Omental fat pad (tissue), 4 donors: ENCODE measurements around the gene GATAD2B. TPM values are rescaled to one million over a fixed set of nuclear protein-coding genes. Genes with fewer than 3 reads are reported as not detected.

ENCODE experiments used
- ATAC-seq: fragments of 150-250 bp; one replicate; pipeline ENCODE4 v1.9.1; 2016; ENCODE audit warnings: mild to moderate bottlenecking, moderate library complexity; ENCODE audit not compliant: low FRiP score
- DNase-seq: peaks from one replicate; pipeline ENCODE4 v3.0.0-alpha.2; 2019; ENCODE audit warnings: low spot score
- total RNA-seq, 4 donors: library from RNA; depleted of rRNA; stranded (reverse); fragments of >200 nt; gene quantifications; one replicate each; pipeline ENCODE4 v1.1.0, GENCODE V29; 2016
- TF ChIP-seq, protein P1 (sequence below), 3 donors: fragments of 450-650 bp; IDR thresholded peaks; one replicate each; pipeline ENCODE4 v1.5.1; 2016 to 2017; ENCODE audit warnings: antibody characterized with exemption in 3 of 3, mild to moderate bottlenecking in 3 of 3, moderate library complexity in 2 of 3

The GATAD2B gene
- total RNA-seq, 4 donors from 2014 or later: 14.3 to 26.2 (median 17.8) TPM

DNA sequence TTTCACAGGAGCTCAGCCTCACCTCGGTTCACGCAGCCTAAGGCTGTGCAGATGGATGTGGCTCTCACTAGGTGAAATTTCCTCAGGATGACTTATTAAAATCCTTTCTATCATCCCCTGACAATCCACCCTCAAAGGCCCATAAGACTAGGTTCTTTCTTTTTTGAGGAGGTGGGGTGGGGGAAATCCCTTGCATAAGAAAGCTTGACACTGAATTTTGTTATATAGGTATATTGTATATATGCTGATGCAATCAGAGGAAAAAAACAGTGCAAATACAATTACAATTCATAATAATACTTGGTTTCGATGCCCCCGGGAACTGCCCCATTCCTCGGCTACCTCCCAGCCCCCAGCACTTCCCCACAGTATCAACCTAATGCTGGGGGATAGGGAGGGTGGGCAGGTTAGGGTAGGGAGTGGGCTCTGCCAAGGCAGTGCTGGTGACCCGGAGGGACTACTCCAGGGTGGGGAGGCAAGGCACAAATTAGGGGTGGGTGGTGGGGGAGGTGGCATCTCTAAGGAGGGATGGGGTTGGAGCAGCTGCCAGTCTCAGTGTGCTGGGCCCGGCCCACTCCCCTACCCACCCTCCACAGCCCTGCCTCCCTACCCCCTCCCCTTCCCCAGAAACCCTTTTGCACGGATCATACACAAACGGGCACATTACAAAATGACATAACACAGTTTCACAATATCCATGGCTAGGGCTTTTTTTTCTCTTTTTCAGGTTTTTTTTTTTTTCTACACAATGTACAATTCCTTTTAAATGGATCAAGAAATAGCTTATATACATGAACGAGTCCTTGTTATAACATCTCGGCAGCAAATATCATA, 116.7 kb downstream of the GATAD2B start:
- TF ChIP-seq, protein P1, sequence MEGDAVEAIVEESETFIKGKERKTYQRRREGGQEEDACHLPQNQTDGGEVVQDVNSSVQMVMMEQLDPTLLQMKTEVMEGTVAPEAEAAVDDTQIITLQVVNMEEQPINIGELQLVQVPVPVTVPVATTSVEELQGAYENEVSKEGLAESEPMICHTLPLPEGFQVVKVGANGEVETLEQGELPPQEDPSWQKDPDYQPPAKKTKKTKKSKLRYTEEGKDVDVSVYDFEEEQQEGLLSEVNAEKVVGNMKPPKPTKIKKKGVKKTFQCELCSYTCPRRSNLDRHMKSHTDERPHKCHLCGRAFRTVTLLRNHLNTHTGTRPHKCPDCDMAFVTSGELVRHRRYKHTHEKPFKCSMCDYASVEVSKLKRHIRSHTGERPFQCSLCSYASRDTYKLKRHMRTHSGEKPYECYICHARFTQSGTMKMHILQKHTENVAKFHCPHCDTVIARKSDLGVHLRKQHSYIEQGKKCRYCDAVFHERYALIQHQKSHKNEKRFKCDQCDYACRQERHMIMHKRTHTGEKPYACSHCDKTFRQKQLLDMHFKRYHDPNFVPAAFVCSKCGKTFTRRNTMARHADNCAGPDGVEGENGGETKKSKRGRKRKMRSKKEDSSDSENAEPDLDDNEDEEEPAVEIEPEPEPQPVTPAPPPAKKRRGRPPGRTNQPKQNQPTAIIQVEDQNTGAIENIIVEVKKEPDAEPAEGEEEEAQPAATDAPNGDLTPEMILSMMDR (IDR thresholded peaks at IDR 0.05): no peak
- no peak for ATAC-seq
- DNase-seq: no peak

- TF ChIP-seq, protein P1 (IDR thresholded peaks at IDR 0.05): no peak
- peak; percentile 29 for ATAC-seq
- DNase-seq: no peak
Observed at GRCh38 chr1:153805042-153805745, 117.6 kb downstream of the GATAD2B start.

- DNase-seq: no peak
- TF ChIP-seq, protein P1 (IDR thresholded peaks at IDR 0.05): no peak
- ATAC-seq: no peak
Observed at GRCh38 chr1:153804112-153804511, 118.7 kb downstream of the GATAD2B start.

- ATAC-seq (no peak), DNase-seq (no peak)
- TF ChIP-seq, protein P1 (IDR thresholded peaks at IDR 0.05): no peak
Observed at GRCh38 chr1:153803470-153804056, 119.2 kb downstream of the GATAD2B start.

DNA sequence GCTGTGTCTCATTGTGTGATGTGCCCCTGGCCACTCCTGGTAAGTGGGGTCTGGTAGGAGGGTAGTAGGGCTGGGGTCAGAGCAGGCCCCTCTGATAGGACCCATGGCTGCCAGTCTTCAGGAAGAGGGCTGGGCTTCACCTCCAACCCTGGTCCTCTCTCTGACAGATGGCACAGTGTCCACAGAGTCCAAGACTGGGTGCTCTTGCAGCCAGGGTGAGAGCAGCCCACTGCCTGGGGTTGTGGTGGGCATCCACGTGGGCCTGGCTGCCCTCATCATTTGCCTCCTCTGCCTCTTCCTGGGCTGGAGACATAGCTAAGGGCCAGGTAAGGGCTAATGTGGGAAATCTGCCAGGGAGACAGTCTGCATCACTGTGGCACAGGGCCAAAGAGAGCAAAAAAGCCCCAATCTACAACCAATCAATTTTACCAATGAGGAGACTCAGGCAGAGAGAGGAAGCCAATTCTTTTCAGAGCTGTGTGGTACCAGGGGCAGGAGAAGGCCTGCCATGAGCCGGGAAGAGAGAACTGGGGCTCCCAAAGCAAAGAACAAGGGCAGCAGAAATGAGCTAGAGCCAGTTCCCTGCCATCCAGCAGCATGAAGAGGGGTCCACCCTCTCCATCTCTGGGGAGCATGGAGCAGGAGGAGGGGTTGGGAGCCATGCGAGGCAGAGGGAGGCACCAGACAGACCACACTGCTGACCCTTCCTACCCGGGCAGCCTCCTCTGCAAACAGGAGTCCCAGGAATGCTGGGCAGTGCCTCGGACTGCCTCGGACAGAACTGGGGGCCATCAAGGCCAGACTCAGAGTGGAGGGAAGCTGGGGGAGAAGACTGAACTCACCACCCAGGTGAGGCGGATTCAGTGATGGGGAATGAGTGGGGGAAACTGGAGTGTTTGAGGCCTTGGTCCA, 120.7 kb downstream of the GATAD2B start:
- no peak for ATAC-seq
- TF ChIP-seq, protein P1 (IDR thresholded peaks at IDR 0.05): no peak
- no peak for DNase-seq

DNA sequence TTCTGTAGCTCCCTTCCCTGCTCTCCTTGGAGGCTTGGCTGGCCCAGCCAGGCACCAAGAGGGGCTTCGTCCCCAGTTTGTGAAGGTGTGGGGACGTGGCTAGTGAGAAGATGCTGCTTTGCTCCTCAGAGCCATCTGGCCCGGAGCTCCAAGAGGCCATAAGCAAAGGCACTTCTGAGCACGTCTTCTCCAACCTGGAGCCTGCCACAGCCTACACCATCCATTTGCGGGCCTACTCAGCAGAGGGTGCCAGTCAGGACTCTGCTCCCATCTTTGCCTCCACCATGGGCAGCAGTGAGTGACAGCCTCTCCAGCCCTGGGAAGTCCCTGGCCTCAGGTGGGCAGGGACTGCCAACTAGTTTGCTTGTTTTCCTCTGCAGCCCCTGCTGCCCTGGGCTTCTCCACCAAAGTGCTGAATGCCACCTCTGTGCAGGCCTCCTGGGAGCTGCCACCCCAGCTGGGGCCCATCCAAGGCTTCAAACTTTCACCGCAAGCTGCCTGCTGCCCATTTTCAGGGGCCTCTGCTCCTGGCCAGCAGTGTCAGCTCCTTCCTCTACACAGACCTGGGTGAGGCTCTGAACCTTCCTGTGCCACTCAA, 121.6 kb downstream of the GATAD2B start:
- TF ChIP-seq, protein P1 (IDR thresholded peaks at IDR 0.05): no peak
- DNase-seq (no peak), ATAC-seq (no peak)
